Skeletal muscle cell (primary cell): Measurements from ENCODE around the gene PRKCB.

Experiments used
- DNase-seq: peaks from one replicate; pipeline ENCODE4 v3.0.0-alpha.2; 2010; ENCODE audit warnings: low read depth
- H3K4me3 ChIP-seq: 2 replicates; pipeline ENCODE4 v1.5.1; 2011; ENCODE audit warnings: low read depth, mild to moderate bottlenecking, control low read depth, low read length, moderate library complexity

The PRKCB gene

DNA sequence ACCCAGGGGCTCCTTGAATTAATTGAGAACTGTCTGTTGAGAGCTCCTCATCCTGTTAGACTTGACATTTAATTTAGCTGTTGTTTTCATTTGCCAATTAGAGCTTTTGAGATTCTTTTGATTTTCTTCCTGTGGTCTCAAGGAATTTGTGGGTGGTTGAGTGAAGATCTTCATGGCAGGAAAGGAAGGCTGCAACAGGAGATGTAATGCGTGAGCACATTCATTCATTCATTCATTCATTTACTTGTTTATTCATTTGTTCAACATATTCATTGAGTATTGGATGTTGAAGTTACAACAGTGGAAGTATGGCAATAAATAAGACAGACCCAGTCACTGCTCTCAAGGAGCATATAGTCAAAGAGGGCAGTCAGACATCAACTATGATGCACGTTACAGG, 117.7 kb downstream of the PRKCB start:
- no peak overlapping the region for H3K4me3 ChIP-seq

DNA sequence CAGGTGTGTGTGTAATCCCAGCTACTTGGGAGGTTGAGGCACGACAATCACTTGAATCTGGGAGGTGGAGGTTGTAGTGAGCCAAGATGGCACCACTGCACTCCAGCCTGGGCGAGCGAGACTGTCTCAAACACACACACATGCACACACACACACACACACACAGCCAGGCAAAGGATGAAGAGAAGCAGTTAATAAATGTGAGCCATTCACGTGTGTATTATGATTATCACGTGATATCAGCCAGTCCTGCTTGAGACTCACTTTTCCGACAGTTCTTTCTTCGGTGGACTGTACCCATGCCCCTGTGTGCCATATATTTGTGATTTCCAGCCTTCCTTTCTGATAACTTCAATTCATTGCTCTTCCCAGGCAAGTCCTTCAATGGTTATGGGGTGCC, 119.3 kb downstream of the PRKCB start:
- H3K4me3 ChIP-seq, result no peak overlapping the region
- DNase-seq, result no peak

More for the DNA sequence above, 117.7 kb downstream of the PRKCB start:
- no peak for DNase-seq

DNA sequence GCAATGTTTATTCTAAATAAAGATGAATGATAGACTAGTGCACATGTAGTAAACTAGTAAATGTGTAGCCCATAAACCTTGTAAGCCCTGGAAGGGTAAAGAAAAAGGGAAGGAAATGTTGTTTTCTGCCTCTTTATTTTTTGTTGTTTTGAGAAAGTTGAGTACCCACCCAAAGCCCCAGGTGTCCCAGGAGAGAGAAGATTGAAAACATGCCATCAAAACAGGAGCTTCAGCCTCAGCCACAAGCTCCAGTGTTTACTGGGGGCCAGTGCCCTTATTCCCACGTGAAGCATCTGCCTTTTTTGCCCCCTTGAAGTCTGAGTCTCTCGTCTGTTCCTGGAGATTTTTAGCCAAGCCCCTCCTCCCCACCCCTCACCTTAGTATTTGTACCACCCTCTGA, 121.5 kb downstream of the PRKCB start:
- no peak for DNase-seq
- H3K4me3 ChIP-seq, result no peak overlapping the region

DNA sequence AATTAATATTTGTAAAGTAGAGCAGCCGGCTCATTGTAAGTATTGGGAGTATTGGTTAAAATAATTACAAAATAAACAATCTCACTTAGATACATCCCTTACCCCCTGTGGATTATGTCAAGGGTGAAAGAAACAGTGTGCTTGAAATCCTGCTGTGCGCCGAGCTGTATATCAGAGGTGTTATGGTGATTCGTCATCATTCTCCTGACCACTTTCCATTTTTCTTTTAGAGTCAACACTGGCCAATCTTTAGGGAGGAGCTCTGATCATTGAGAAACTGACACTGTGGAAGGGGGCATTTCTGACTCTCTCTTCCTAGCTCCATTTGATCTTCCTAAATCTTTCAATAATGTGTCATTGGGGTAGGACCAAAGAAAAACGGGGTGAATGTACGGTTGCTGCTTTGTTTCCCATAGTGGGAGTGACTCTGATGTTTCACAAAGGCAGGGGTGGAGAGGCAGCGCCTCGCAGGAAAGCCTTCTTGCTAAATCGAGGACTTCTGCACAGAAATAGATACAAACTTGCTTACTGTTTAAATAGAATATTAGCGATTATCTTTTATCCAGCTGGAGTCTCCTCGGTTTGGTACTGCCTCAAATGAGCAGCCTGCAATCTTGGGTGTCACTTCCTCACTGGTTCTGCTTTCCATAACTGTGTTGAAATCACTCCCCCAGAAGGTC, 123.4 kb downstream of the PRKCB start:
- H3K4me3 ChIP-seq, result no peak overlapping the region
- no peak for DNase-seq

DNA sequence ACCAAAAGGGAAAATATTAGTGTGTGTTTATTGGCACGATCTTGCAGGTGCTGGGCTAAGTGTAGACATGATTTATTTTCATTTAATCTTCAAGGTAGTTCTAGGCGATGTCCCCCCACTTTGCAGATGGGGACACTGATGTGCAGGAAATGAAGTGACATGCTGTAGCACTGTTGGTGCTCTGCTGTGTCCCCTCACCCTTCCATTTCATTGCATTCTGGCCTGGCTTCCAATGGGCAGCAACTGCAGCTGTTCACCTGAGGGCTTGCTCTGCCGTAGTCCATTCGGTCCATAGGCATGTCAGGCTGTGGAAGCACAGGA, 123.9 kb downstream of the PRKCB start:
- H3K4me3 ChIP-seq, result no peak overlapping the region
- DNase-seq, result no peak

DNA sequence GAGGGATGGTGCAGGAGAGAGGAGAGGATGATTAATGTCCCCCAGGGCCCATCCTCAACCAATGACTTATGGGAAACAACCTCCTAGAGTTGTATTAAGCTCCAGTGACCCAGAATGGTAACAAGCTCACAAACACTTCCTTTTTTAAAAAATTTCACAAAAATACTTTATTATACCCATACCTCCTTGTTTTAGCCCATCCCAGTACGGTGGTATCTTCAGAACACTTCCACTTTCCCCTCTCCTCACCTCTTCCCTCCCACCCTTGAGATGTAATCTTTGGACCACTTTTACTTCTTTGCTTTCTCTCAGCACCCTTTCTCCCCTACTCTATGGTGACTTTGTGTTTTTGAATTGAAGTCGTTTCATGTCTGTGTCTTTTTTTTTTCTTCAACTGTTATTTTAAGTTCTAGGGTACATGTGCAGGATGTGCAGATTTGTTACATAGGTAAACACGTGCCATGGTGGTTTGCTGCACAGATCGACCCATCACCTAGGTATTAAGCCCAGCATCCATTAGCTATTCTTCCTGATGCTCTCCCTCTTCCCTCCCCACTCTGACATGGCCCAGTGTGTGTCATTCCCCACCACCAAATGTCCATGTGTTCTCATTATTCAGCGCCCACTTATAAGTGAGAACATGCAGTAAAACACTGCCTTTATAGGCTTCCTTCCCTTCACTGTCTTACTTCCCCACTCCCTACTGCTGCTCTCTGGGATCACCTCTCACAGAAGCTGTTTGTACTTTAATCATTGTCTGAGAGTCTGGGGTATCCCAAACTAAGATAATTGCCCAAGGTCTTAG, 124.5 kb downstream of the PRKCB start:
- DNase-seq, result no peak
- no peak overlapping the region for H3K4me3 ChIP-seq

DNA sequence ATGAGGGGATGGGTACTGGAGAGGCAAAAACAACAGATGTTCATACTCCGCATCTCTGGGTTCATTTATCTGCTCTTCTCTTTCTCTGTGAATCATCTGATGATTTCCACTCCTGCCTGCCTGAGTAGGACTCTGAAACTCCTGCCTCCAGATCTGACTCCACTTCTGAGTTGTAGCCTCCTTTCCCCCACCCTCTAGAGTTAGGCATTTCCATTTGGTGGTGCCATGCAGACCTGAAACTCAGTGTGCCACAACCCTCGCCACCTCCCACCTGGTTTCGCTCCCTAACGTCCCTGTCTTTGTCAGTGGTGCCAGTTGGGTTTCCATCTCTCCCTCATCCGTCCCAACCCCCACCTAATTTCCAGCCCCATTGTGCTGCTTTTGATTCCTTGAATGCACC, 126.2 kb downstream of the PRKCB start:
- DNase-seq, result no peak
- no peak overlapping the region for H3K4me3 ChIP-seq

DNA sequence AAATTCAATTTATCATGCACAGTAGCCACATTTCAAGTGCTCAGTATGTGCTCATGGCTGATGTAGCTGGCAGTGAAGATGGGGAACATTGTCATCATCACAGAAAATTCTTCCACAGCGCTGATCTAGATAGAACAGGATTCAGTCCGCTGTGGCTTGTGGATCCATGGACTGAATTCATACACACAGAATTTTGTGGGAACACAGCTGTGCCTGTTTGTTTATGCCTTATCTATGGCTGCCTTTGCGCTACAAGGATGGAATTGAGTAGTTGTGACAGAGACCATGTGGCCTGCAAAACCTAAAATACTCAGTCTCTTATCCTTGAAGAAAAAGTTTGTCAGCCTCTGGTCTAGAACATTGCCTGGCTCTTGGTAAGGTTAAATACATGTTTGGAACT, 128.4 kb downstream of the PRKCB start:
- DNase-seq, result no peak
- H3K4me3 ChIP-seq, result no peak overlapping the region

DNA sequence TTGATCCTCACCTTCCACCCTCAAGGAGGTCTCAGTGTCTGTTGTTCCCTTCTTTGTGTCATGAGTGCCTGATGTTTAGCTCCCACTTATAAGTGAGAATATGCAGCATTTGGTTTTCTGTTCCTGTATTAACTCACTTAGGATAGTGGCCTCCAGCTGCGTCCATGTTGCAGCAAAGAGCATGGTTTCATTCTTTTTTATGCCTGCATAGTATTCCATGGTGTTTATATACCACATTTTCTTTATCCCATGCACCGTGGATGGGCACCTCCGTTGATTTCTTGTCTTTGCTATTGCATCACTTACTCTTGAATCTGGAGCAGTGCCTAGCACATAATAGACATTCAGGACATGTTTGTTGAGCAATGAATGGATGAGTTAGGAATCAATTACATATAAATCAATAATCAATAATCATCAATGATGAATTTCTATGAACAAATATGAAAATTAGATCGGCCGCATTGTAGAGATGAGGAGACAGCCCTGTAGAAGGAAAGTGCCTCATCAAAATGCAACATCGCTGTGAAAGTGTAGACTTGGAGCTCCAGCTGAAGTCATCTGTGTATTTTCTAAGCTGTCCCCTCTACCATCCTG, 129.5 kb downstream of the PRKCB start:
- no peak for DNase-seq
- no peak overlapping the region for H3K4me3 ChIP-seq

DNA sequence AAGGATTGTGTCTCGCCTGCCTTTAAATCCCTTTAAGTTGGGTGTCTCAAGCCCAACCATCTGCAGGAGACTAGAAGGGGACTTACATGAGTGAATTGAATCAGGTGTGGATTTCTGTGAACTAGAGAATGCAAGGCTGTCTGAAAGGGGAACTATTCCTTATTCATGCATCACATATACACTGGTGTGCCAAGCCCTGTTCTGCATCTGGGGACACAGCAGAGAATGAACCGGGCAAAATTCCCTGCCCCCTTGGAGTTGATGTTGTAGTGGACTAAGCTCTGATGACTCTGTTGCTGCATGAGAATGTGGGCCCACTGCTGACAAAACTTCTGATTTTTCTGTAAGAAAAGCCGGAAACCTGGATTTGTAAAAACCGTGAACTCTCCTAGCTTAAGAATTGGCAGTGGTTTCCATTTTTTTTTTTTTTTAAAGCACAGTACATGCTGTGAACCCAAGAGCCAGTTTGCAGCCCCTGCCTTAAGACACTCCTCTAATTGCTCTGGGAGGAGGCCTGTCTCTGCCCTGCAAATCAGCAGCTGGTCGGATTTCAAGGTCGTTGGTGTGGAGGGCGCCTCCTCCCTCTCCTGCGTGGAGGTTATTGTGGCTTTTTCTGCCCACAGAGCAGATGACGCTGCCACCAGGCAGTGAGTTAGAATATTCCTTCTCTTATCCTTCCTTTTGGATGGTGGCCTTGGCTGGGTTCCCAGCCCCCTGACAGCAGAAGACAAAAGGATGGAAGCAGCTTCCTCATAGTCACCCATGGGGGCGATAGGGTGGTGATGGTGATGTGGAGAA, 131.0 kb downstream of the PRKCB start:
- H3K4me3 ChIP-seq, result no peak overlapping the region
- DNase-seq, result no peak

DNA sequence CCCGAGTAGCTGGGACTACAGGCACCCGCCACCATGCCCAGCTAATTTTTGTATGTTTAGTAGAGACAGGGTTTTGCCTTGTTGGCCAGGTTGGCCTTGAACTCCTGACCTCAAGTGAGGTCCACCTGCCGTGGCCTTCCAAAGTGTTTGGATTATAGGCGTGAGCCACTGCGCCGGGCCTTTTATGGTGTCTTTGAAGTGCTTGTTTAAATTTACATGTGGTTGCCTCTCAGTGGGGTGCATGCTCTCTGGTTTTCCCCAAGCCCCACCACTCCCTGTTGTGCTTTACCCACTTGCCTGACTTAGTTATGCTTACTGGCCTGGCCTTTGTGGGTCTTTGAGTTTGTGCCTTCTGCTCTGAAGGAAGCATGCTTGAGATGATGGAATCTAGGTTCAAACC, 132.0 kb downstream of the PRKCB start:
- no peak overlapping the region for H3K4me3 ChIP-seq
- no peak for DNase-seq

DNA sequence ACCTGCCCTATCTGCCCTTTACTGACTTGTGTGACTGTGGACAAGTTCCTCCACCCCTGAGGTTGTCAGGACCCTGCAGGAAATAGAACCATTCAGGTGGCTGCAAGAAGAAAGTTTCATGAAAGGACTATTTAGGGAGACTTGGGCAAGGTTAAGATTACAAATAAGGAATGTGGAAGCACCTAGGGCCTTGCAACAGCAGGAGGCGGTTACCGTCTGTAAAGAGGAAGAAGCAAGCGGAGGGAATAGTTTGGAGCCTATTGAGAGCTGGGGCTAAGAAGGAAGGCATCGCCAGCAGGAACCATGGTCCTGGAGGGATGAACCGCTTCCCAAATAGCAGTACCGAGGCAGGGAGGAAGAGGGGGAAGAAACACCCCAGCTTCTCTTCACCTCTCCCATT, 132.4 kb downstream of the PRKCB start:
- DNase-seq, result no peak

DNA sequence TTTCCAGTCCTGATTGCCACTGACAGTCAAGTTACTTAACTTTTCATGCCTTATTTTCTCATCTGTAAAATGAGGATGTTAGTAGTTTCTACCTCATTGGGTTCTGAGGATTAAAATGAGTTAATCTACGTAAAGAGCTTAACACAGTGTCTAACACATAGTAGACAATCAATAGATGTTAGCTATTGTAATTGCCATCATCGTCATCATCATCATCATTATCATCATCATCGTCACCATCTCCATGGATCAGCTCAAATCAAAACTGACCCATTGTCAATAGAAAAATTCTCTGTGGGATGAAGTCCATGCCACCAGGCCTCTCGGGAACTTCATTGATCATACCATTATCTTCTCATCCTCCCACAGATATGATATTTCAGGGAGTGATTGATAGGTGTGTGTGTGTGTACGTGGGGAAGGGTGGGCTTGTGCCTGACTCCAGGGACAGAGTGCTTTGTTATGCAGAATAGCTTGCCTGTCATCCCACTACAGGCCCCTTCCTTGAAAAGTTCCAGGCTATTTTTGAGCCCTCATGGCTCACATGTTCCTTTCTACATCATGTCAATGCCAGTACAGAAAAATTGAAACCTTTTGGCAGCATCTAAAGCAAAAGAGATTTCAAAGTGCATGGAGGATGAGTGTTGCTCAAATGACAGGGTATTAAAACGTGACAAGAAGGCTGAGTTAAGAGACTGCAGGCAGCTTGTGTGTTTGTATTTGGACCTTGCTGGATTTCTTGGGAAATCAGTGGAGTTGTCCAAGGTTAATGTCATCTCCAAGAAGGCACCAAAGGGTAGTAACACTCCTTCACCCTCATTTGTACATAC, 133.9 kb downstream of the PRKCB start:
- DNase-seq, result no peak
- H3K4me3 ChIP-seq, result no peak overlapping the region

More for the DNA sequence above, 132.4 kb downstream of the PRKCB start:
- no peak overlapping the region for H3K4me3 ChIP-seq

DNA sequence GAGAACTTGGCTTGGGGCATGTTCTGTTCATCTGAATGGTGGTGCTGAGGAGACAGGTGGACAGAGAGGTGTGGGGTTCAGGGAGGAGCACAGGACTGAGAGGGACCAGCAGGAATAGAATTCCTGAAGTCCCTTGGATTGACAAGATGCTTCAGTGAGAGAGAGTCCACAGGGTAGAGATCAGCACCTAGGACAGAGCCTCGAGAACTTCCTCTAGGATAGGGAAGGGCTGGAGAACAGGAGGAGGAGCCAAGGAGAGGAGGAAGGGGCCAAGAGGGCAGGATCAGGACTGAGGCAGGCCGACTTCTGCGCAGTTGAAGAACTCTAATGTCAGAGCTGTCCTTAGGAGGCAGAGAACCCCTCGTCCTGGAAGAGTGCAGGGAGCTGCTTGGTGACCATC, 138.4 kb downstream of the PRKCB start:
- DNase-seq, result no peak
- no peak overlapping the region for H3K4me3 ChIP-seq

DNA sequence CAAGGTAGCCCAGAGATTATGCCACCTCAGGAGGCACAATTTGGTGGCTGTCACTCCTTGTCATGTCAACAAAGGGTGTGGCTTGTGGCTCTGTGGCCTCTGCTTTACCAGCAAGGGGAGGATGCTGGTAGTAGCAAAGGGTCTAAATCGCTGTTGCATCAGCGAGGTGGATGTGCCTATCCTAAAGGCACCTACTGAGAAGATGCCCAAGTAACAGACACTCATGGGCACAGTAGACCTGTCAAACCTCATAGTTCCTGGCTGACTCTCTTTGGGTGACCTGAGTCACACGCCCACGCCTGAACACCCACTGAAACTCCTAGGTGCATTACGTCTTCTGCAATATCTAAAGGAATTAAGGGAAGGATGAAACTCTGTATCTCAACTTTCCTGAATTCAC, 139.5 kb downstream of the PRKCB start:
- DNase-seq, result no peak
- no peak overlapping the region for H3K4me3 ChIP-seq

DNA sequence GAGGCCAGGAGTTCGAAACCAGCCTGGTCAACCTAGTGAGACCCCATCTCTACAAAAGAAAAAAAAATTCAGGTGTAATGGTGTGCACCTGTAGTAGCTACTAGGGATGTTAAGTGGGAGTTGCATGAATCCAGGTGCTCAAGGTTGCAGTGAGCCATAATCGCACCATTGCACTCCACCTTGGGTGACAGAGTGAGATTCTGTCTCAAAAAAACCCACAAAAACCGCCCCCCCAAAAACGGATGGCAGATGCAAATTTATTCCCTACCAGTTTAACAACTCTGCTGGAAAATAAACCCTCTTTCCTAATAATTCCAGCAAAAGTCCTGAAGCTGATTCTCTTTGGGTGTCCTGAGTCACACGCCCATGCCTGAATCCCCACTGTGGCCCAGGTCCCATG, 140.3 kb downstream of the PRKCB start:
- no peak for DNase-seq
- no peak overlapping the region for H3K4me3 ChIP-seq

DNA sequence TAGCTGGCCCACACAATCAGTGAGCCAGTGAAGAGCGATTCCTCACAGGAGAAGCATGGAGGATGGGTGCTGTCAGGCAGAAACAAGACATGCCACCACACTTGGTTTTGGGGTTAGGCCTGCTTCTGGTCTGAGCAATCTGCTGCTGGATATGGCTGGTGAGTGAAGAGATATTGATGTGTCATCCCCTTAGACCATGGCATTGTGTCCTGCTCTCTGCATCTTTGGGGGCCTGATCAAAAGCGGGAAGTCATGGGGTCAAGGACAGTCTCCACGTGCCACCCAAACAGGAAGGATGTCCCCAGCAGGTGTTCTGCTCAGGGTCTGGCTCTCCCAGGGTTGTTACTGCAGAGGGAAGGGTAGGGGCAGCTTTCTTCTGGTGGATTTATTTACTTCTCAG, 140.7 kb downstream of the PRKCB start:
- H3K4me3 ChIP-seq, result no peak overlapping the region
- DNase-seq, result no peak

DNA sequence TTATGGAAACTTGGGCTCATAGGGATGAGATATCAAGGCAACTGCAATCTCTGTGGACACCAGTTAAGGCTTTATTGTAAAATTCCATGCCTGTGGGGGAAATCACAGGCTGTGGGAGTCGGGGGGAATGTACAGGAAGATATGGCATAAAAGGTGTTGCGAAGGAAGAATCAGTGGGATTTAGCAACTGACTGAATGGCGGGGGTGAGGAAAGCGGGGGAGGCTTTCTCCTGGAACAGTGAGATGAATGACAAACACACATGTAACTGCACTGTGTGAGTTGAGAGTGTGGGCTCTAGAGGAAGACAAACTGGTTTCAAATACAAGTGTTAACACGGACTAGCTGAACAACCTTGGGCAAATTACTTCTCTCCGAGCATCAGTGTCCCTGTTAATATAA, 143.7 kb downstream of the PRKCB start:
- H3K4me3 ChIP-seq, result no peak overlapping the region
- no peak for DNase-seq

DNA sequence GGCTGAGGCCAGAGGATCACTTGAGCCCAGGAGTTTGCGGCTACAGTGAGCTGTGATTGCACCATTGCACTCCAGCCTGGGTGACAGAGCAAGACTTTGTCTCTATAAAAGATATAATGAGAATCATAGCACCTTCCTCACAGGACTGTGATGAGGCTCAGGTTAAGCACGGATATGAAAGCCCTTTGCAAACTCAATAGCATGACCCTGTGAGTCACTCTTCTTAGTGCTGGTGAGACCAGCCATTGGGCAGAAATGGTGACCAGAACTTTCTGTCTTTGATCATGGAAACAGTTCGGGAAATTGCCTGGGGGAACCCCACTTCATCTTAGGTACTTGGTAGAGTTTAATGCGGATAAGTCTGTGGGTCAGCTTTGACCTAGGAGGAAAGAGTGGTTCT, 144.2 kb downstream of the PRKCB start:
- no peak for DNase-seq

More for the DNA sequence above, 144.2 kb downstream of the PRKCB start:
- no peak overlapping the region for H3K4me3 ChIP-seq
